ENCODE measurements around the gene RPTOR.

Gene RPTOR

DNA sequence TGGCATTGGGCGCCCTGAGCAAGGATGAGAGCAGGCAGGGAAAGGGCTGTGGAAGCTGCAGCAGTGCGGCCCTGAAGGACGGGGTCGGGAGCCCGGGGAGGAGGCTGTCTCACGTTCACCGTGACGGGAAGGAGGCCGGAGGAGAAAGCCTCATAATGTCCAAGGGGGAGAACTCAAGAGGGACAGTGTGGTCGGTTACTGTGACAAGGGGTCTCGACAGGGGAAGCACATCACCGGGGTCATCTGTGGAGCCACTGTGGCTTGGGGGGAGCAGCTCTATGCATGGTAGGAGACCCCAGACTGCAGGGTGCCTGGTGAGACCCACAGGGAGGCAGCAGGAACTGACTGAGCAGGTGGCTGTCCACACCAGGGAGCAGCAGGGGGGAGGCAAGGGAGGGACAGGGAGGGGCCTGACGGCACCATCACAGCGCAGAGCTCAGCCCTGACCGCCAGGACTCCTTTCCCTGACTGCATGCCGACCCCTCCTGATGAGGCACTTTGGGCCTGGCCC, 292.4 kb downstream of the RPTOR start:
- H3K27ac ChIP-seq: no peak overlapping the region
- no peaks in the 10 kb centered on the region for H3K27me3 ChIP-seq (replicated peaks)
- DNase-seq: no peak
- TF ChIP-seq, protein P1, sequence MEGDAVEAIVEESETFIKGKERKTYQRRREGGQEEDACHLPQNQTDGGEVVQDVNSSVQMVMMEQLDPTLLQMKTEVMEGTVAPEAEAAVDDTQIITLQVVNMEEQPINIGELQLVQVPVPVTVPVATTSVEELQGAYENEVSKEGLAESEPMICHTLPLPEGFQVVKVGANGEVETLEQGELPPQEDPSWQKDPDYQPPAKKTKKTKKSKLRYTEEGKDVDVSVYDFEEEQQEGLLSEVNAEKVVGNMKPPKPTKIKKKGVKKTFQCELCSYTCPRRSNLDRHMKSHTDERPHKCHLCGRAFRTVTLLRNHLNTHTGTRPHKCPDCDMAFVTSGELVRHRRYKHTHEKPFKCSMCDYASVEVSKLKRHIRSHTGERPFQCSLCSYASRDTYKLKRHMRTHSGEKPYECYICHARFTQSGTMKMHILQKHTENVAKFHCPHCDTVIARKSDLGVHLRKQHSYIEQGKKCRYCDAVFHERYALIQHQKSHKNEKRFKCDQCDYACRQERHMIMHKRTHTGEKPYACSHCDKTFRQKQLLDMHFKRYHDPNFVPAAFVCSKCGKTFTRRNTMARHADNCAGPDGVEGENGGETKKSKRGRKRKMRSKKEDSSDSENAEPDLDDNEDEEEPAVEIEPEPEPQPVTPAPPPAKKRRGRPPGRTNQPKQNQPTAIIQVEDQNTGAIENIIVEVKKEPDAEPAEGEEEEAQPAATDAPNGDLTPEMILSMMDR (IDR thresholded peaks at IDR 0.05; ENCODE audit: low read depth, low read length, missing control alignments): no peak
- H3K36me3 ChIP-seq (replicated peaks): no peaks in the 10 kb centered on the region
- in situ Hi-C loops (cut with HindIII; ENCODE audit: low pct_ligation_motif_present, low sequenced_read_pairs): no loop called here
- H3K4me3 ChIP-seq (ENCODE audit: low read depth, low read length): no peak overlapping the region

DNA sequence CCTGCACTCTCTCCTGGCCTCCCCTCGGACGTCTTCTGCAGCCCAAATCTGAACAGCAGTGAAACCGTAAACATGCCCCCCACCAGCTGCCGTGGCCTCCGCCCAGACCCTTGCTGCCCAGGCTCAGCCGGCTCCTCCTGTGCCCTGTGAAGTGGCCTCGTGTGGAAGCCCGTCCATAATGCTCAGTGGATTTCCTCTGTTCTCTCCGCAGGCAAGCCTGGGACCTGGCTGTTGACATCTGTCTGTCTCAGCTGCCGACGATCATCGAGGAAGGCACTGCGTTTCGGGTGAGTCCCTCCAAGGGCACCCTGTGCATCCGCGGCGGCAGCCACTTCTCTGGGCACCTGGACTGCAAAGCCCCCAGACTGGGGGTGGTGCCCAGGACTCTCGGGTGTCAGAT, 293.1 kb downstream of the RPTOR start:
- TF ChIP-seq, protein P1 (IDR thresholded peaks at IDR 0.05; ENCODE audit: low read depth, low read length, missing control alignments): no peak
- in situ Hi-C loops (cut with HindIII; ENCODE audit: low pct_ligation_motif_present, low sequenced_read_pairs): no loop called here
- Histone ChIP-seq H3K36me3 (replicated peaks) (no peaks in the 10 kb centered on the region), H3K27me3 (replicated peaks) (no peaks in the 10 kb centered on the region), H3K4me3 (ENCODE audit: low read depth, low read length) (no peak overlapping the region), H3K27ac (no peak overlapping the region)
- DNase-seq: no peak

DNA sequence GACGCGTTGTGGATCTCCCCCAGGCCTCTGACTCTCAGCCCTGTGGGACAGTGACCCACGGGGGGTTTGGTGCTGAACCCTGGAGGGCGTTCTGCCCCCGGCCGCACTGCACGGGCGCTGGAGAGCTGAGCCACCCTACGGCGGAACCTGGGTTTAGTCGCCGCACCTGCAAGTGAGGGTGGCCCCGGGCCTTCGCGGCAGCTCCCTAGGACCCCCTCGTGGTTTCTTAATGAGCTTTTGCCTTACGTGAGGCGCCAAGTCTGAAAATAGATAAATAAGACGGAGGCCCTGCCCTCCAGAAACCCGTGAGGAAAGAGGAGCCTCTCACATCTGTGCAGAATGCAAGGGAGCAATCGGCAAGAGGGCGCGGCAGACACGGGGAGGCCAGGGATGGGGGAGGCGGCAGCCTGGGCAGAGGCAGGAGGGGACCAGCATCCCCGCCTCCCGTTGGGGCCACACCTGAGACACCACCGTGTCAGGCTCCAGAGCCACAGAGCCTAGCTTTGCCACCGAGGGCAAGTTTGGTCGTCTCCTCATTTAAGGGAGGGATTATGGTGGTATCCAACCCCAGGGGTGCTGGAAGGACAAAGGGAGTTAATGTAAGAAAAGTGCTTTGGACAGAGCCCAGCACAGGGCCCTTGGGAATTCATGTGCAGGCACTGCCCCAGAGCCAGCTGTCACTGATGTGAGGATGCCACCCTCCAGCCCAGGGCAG, 293.8 kb downstream of the RPTOR start:
- no peak overlapping the region for H3K27ac ChIP-seq
- no peak overlapping the region for H3K4me3 ChIP-seq (ENCODE audit: low read depth, low read length)
- no peak for DNase-seq
- in situ Hi-C loops (cut with HindIII; ENCODE audit: low pct_ligation_motif_present, low sequenced_read_pairs): no loop called here
- TF ChIP-seq, protein P1 (IDR thresholded peaks at IDR 0.05; ENCODE audit: low read depth, low read length, missing control alignments): no peak
- no peaks in the 10 kb centered on the region for H3K27me3 ChIP-seq (replicated peaks)
- H3K36me3 ChIP-seq (replicated peaks): no peaks in the 10 kb centered on the region

DNA sequence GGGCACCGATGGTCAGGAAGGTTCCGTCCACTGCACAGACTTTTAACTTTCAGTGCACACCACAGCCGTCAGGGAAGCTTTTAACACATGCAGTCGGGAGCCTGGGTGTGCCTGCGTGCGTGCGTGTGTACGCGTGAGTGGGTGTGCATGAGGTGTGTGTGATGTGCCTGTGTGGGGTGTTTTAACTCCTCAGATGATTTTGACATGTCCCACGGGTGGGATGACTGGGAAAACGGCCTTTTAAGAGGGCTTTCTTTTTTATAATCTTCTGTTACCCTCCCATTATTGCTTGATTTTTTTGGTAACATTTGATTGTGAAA, 294.3 kb downstream of the RPTOR start:
- in situ Hi-C loops (cut with HindIII; ENCODE audit: low pct_ligation_motif_present, low sequenced_read_pairs): no loop called here
- Histone ChIP-seq H3K36me3 (replicated peaks) (no peaks in the 10 kb centered on the region), H3K27ac (no peak overlapping the region), H3K27me3 (replicated peaks) (no peaks in the 10 kb centered on the region), H3K4me3 (ENCODE audit: low read depth, low read length) (no peak overlapping the region)
- no peak for DNase-seq
- TF ChIP-seq, protein P1 (IDR thresholded peaks at IDR 0.05; ENCODE audit: low read depth, low read length, missing control alignments): no peak

DNA sequence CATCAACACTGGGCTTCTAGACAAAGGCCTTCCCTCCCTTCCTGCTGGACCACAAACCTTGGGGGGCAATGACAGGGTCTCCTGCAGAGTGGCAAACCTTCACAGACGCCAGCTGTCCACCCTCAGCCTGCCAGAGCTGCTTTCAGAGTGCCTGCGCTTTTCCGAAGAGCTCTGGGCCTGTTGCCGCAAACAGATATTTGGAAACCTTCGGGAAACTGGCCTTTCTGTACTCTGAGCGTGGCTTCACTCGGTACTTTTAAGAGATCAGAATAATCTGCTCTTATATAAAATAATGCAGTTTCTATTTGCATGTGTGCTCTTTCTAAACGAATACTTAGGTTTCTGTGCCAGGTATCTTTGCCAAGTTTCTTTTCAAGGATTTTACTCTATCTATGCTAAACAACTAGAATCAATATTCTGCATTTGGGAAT, 294.9 kb downstream of the RPTOR start:
- TF ChIP-seq, protein P1 (IDR thresholded peaks at IDR 0.05; ENCODE audit: low read depth, low read length, missing control alignments): no peak
- in situ Hi-C loops (cut with HindIII; ENCODE audit: low pct_ligation_motif_present, low sequenced_read_pairs): no loop called here

DNA sequence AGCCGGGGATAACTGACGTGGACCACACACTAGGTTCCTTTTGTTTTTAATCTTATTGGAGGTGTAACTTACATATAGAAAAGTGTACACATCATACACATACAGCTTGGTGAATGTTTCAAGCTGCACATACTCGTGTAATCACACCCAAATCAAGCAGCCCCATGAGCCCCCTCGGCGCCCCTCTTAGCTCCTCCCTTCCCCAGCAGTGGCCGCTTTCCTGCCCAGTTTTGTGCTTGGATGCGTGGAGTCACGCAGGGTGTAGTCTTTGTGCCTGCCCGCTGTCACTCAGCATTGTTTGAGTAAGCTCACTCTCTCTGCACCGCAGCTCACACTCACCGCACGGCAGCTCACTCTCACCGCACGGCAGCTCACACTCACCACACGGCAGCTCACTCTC, 295.3 kb downstream of the RPTOR start:
- H3K27ac ChIP-seq: no peak overlapping the region
- no peaks in the 10 kb centered on the region for H3K36me3 ChIP-seq (replicated peaks)
- DNase-seq: no peak
- in situ Hi-C loops (cut with HindIII; ENCODE audit: low pct_ligation_motif_present, low sequenced_read_pairs): no loop called here
- H3K27me3 ChIP-seq (replicated peaks): no peaks in the 10 kb centered on the region
- no peak overlapping the region for H3K4me3 ChIP-seq (ENCODE audit: low read depth, low read length)
- TF ChIP-seq, protein P1 (IDR thresholded peaks at IDR 0.05; ENCODE audit: low read depth, low read length, missing control alignments): no peak

More for the DNA sequence above, 294.9 kb downstream of the RPTOR start:
- Histone ChIP-seq H3K27ac (no peak overlapping the region), H3K27me3 (replicated peaks) (no peaks in the 10 kb centered on the region), H3K4me3 (ENCODE audit: low read depth, low read length) (no peak overlapping the region), H3K36me3 (replicated peaks) (no peaks in the 10 kb centered on the region)
- DNase-seq: no peak
